RWPE2 (cell line): ENCODE results near the gene KRT4.

Experiments used
- ATAC-seq: fragments of 200-7000 bp; cut with Tn5 transposase; 3 replicates; pipeline ENCODE4 v1.9.1; 2021; ENCODE audit warnings: low read depth
- DNase-seq: peaks from one replicate; pipeline ENCODE4 v3.0.0-alpha.2; 2020; ENCODE audit warnings: low spot score
- H3K27ac ChIP-seq: fragments of 450-650 bp; 2 replicates; pipeline ENCODE4 v1.5.1; 2017; ENCODE audit warnings: mild to moderate bottlenecking; ENCODE audit not compliant: poor library complexity, severe bottlenecking
- H3K27me3 ChIP-seq: fragments of 250-450 bp; sonication (Bioruptor Pico); 2 replicates; pipeline ENCODE4 v1.5.1; 2021; ENCODE audit warnings: mild to moderate bottlenecking, moderate library complexity; ENCODE audit not compliant: insufficient read depth, poor library complexity, severe bottlenecking
- H3K36me3 ChIP-seq: fragments of 250-450 bp; sonication (Bioruptor Pico); 2 replicates; pipeline ENCODE4 v1.5.1; 2020; ENCODE audit warnings: low read depth, mild to moderate bottlenecking, moderate library complexity
- H3K4me1 ChIP-seq: fragments of 250-450 bp; sonication (Bioruptor Pico); 2 replicates; pipeline ENCODE4 v1.5.1; 2021; ENCODE audit warnings: mild to moderate bottlenecking, moderate library complexity; ENCODE audit not compliant: insufficient read depth, poor library complexity, severe bottlenecking
- H3K4me3 ChIP-seq: fragments of 250-450 bp; sonication (Bioruptor Pico); 2 replicates; pipeline ENCODE4 v1.5.1; 2021; ENCODE audit warnings: mild to moderate bottlenecking, moderate library complexity; ENCODE audit not compliant: severe bottlenecking
- H3K9me3 ChIP-seq: fragments of 250-450 bp; sonication (Bioruptor Pico); 2 replicates; pipeline ENCODE4 v1.5.1; 2021; ENCODE audit warnings: mild to moderate bottlenecking, moderate library complexity; ENCODE audit not compliant: severe bottlenecking
- TF ChIP-seq, protein P1 (sequence below): fragments of 450-650 bp; IDR thresholded peaks from one replicate; pipeline ENCODE4 v1.5.1; 2017; ENCODE audit warnings: mild to moderate bottlenecking, moderate library complexity; ENCODE audit not compliant: poor library complexity, severe bottlenecking

The KRT4 gene

DNA sequence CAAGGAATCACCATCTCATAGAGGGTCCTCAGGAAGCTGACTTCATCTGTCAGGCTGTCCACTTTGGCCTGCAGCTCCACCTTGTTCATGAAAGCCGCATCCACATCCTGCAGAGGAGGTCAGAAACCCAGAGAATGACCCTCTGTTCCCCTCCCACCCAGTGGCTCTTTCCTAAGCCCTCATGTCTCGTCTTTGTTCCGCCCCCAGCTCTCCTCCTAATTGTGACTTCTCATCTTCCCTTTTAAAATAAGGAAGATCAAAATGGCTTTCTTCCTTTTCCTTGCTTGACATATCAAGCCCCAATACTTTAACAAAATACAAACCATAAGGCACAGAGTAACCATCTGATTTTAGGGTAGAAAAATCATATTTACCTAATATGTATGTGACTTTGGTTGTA is 41.1 kb downstream of the KRT4 start:
- no peak for ATAC-seq
- no peak overlapping the region for H3K4me3 ChIP-seq
- TF ChIP-seq, protein P1, sequence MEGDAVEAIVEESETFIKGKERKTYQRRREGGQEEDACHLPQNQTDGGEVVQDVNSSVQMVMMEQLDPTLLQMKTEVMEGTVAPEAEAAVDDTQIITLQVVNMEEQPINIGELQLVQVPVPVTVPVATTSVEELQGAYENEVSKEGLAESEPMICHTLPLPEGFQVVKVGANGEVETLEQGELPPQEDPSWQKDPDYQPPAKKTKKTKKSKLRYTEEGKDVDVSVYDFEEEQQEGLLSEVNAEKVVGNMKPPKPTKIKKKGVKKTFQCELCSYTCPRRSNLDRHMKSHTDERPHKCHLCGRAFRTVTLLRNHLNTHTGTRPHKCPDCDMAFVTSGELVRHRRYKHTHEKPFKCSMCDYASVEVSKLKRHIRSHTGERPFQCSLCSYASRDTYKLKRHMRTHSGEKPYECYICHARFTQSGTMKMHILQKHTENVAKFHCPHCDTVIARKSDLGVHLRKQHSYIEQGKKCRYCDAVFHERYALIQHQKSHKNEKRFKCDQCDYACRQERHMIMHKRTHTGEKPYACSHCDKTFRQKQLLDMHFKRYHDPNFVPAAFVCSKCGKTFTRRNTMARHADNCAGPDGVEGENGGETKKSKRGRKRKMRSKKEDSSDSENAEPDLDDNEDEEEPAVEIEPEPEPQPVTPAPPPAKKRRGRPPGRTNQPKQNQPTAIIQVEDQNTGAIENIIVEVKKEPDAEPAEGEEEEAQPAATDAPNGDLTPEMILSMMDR: no peak
- H3K27me3 ChIP-seq: peaks cover 8% of the 10 kb centered on the region
- H3K36me3 ChIP-seq: no peaks in the 10 kb centered on the region
- H3K4me1 ChIP-seq: no peaks in the 10 kb centered on the region
- no peaks in the 10 kb centered on the region for H3K9me3 ChIP-seq
- DNase-seq: no peak
- no peak overlapping the region for H3K27ac ChIP-seq

DNA sequence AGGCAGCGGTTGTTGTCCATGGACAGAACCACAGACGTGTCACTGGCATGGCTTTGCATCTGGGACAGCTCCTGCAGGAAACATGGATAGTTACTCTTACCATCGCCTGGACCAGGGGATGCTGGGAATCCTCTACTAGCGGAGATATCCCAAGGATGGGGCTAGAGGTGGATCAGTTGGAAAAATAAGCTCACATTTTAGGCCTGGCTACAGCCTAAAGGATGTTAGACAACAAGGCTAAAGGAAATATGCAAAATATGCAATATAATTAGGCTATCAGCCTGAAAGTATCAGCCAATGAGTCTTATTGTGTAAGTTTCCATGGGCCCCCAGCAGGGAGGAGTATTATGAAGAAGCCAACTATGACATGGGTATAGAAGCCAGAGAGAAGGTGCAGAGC is 41.7 kb downstream of the KRT4 start:
- TF ChIP-seq, protein P1: no peak
- H3K27ac ChIP-seq: no peak overlapping the region
- ATAC-seq (no peak), DNase-seq (no peak)
- H3K4me1 ChIP-seq: no peaks in the 10 kb centered on the region
- no peak overlapping the region for H3K4me3 ChIP-seq
- no peaks in the 10 kb centered on the region for H3K36me3 ChIP-seq
- no peaks in the 10 kb centered on the region for H3K9me3 ChIP-seq
- H3K27me3 ChIP-seq: peaks cover 8% of the 10 kb centered on the region

DNA sequence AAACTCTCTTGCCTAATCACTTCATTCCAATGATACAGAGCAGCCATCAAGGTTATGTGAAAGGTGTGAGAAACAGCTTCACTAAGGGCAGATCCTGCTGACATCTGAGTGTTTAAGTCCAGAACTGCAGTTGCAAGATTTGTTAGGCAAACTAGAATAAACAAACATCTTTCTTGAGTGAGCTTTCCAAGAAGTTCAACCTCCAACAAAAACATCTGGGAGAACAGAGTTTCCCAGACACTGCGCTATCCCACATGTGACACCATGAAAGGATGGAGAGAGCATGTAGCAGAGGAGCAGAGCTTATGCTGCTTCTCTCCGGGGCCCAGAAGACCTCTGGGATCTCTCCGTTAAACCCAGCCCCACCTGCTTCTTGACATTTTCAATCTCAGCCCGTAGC is 42.4 kb downstream of the KRT4 start:
- DNase-seq (no peak), ATAC-seq (no peak)

DNA sequence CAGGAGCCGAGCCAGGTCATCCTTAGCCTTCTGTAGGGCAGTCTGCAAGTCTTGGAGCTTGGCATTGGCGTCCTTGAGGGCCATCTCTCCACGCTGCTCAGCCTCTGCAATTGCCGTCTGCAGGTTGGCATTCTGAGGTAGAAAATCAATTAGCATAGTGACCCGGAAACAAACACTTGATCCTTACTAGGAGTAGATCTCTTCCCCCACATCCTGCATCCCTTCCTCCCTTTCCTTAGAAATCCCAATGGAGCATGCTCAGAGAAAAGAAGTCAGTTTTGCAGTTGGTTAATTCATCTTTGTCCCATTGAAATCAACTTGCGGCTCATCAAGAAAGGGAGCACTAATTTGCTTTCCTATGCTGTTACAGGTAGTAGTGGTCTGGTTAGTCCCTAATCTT is 42.8 kb downstream of the KRT4 start:
- TF ChIP-seq, protein P1: no peak
- Histone ChIP-seq H3K4me1 (no peaks in the 10 kb centered on the region), H3K9me3 (no peaks in the 10 kb centered on the region), H3K27ac (no peak overlapping the region), H3K36me3 (no peaks in the 10 kb centered on the region), H3K4me3 (no peak overlapping the region), H3K27me3 (peaks cover 8% of the 10 kb centered on the region)
- ATAC-seq: no peak
- no peak for DNase-seq

More for the DNA sequence above, 42.4 kb downstream of the KRT4 start:
- no peaks in the 10 kb centered on the region for H3K9me3 ChIP-seq
- no peak overlapping the region for H3K4me3 ChIP-seq
- TF ChIP-seq, protein P1: no peak
- no peak overlapping the region for H3K27ac ChIP-seq
- no peaks in the 10 kb centered on the region for H3K4me1 ChIP-seq
- peaks cover 8% of the 10 kb centered on the region for H3K27me3 ChIP-seq
- no peaks in the 10 kb centered on the region for H3K36me3 ChIP-seq

DNA sequence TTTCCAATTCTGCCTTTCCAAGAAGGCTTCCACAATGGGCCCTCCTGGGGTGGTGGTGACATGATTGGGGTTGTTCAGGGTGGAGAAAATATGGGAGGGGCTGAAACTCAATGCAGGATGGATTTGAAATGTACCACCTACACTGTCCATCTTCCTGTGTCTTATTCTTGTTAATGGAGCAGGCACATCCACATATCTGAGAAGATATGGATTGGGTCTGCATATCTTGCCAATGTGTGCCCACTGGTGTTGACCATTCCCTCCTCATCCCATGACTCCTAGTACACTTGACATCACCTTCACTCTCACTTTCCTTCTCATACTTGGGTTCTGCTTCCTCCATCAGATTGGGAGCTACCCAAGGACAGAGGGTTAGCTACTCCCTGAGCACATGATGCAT is 44.0 kb downstream of the KRT4 start:
- Histone ChIP-seq H3K27ac (no peak overlapping the region), H3K27me3 (peaks cover 8% of the 10 kb centered on the region), H3K4me3 (no peak overlapping the region), H3K36me3 (no peaks in the 10 kb centered on the region), H3K9me3 (no peaks in the 10 kb centered on the region), H3K4me1 (no peaks in the 10 kb centered on the region)
- DNase-seq: no peak
- no peak for ATAC-seq
- TF ChIP-seq, protein P1: no peak
